ENCODE results near the gene THRA. TPM values are rescaled to one million over a fixed set of nuclear protein-coding genes. Genes with fewer than 3 reads are reported as not detected.

The THRA gene
- polyA plus RNA-seq, 1 donor (not counting 4 experiments of a cell fraction or from before 2014, with no cell fraction given) = 4.5 TPM

GRCh38 chr17:40059729-40060475 lies 2.9 kb upstream of the THRA start:
- dilution Hi-C loops (cut with MboI; ENCODE audit: extremely low pct_ligation_motif_present, low sequenced_read_pairs) = no loop called here
- Histone ChIP-seq H3K36me3 (ENCODE audit: control insufficient read depth in 2 of 2, extremely low read depth in 1 of 2, insufficient read depth in 2 of 2, low read length in 2 of 2) (no peaks in the 10 kb centered on the region), H3K4me2 (ENCODE audit: control insufficient read depth, extremely low read depth, insufficient read depth, low read depth, low read length) (no peak overlapping the region), H3K9ac (ENCODE audit: control insufficient read depth, extremely low read depth, insufficient read depth, low read length) (no peak overlapping the region), H3K9me1 (ENCODE audit: control insufficient read depth, extremely low read depth, insufficient read depth, low read length) (no peaks in the 10 kb centered on the region), H3K27ac (ENCODE audit: control insufficient read depth, insufficient read depth, low read length) (no peak overlapping the region), H3K4me3 (ENCODE audit: control insufficient read depth in 2 of 3, extremely low read depth in 1 of 3, insufficient read depth in 2 of 3, low read depth in 1 of 3, low read length in 3 of 3) (no peak overlapping the region), H2AFZ (ENCODE audit: control insufficient read depth, low read length) (no peak overlapping the region), H3K4me1 (ENCODE audit: control insufficient read depth, extremely low read depth, insufficient read depth, low read length) (peaks cover 24% of the 10 kb centered on the region), H3K79me2 (ENCODE audit: control insufficient read depth, insufficient read depth, low read length) (no peaks in the 10 kb centered on the region), H4K20me1 (ENCODE audit: control insufficient read depth, extremely low read depth, insufficient read depth, low read length) (no peaks in the 10 kb centered on the region), H3K9me3 (ENCODE audit: control insufficient read depth, low read depth, low read length) (no peaks in the 10 kb centered on the region), H3K27me3 (ENCODE audit: control insufficient read depth, extremely low read depth, insufficient read depth, low read length) (peaks cover 12% of the 10 kb centered on the region)
- DNase-seq (ENCODE audit: low read depth, low spot score) (no peak), FAIRE-seq (no peak)
- TF ChIP-seq, protein P1, sequence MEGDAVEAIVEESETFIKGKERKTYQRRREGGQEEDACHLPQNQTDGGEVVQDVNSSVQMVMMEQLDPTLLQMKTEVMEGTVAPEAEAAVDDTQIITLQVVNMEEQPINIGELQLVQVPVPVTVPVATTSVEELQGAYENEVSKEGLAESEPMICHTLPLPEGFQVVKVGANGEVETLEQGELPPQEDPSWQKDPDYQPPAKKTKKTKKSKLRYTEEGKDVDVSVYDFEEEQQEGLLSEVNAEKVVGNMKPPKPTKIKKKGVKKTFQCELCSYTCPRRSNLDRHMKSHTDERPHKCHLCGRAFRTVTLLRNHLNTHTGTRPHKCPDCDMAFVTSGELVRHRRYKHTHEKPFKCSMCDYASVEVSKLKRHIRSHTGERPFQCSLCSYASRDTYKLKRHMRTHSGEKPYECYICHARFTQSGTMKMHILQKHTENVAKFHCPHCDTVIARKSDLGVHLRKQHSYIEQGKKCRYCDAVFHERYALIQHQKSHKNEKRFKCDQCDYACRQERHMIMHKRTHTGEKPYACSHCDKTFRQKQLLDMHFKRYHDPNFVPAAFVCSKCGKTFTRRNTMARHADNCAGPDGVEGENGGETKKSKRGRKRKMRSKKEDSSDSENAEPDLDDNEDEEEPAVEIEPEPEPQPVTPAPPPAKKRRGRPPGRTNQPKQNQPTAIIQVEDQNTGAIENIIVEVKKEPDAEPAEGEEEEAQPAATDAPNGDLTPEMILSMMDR (optimal IDR thresholded peaks at IDR 0.05 in 1 of 3, IDR thresholded peaks at IDR 0.05 in 1 of 3, conservative IDR thresholded peaks at IDR 0.05 in 1 of 3; ENCODE audit: extremely low read depth in 1 of 3, insufficient read depth in 2 of 3, low read length in 3 of 3) = no peak
- TF ChIP-seq EZH2 (IDR thresholded peaks at IDR 0.05; ENCODE audit: low read length) = no peak

DNA sequence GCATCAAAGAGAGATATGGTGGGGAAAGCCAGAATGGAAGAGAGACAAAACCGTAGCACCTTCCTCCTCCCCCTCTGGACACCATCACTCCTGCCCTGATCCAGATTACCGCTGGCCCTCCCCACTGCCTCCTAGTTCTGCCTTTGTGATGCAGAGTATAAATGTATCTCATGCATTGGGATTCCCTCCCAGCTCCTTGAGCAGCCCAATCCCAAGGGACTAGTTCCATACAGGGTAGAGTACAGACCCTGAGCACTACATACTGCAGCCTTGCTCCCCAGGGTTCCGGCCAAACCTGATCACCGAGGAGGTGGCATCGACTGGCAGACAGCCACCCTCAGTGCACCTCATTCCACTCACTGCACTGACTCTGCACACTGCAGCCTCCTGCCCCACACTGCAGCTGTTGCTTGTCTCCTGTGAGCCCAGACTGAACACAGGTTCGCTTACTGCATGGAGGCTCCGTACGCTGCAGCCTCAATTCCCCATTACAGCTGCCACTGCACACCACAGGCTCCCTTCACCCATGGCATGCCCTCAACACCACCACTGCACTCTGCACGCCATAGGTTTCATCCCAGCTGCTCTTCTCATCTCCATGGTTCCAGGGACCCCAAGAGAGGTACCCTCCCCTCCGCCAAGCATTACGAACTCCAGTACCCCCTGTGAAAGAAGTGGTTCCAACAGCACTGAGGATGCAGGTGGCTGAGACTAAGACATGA lies 1.7 kb upstream of the THRA start:
- Histone ChIP-seq H3K27ac (ENCODE audit: control insufficient read depth, insufficient read depth, low read length) (no peak overlapping the region), H2AFZ (ENCODE audit: control insufficient read depth, low read length) (no peak overlapping the region), H4K20me1 (ENCODE audit: control insufficient read depth, extremely low read depth, insufficient read depth, low read length) (no peaks in the 10 kb centered on the region), H3K27me3 (ENCODE audit: control insufficient read depth, extremely low read depth, insufficient read depth, low read length) (peaks cover 12% of the 10 kb centered on the region), H3K9ac (ENCODE audit: control insufficient read depth, extremely low read depth, insufficient read depth, low read length) (no peak overlapping the region), H3K79me2 (ENCODE audit: control insufficient read depth, insufficient read depth, low read length) (no peaks in the 10 kb centered on the region), H3K9me1 (ENCODE audit: control insufficient read depth, extremely low read depth, insufficient read depth, low read length) (no peaks in the 10 kb centered on the region), H3K9me3 (ENCODE audit: control insufficient read depth, low read depth, low read length) (no peaks in the 10 kb centered on the region), H3K4me2 (ENCODE audit: control insufficient read depth, extremely low read depth, insufficient read depth, low read depth, low read length) (no peak overlapping the region), H3K36me3 (ENCODE audit: control insufficient read depth in 2 of 2, extremely low read depth in 1 of 2, insufficient read depth in 2 of 2, low read length in 2 of 2) (no peaks in the 10 kb centered on the region), H3K4me1 (ENCODE audit: control insufficient read depth, extremely low read depth, insufficient read depth, low read length) (peaks cover 28% of the 10 kb centered on the region), H3K4me3 (ENCODE audit: control insufficient read depth in 2 of 3, extremely low read depth in 1 of 3, insufficient read depth in 2 of 3, low read depth in 1 of 3, low read length in 3 of 3) (no peak overlapping the region)
- FAIRE-seq (no peak), DNase-seq (ENCODE audit: low read depth, low spot score) (no peak)
- dilution Hi-C loops (cut with MboI; ENCODE audit: extremely low pct_ligation_motif_present, low sequenced_read_pairs) = no loop called here
- TF ChIP-seq, protein P1 (optimal IDR thresholded peaks at IDR 0.05 in 1 of 3, IDR thresholded peaks at IDR 0.05 in 1 of 3, conservative IDR thresholded peaks at IDR 0.05 in 1 of 3; ENCODE audit: extremely low read depth in 1 of 3, insufficient read depth in 2 of 3, low read length in 3 of 3) = no peak
- TF ChIP-seq EZH2 (IDR thresholded peaks at IDR 0.05; ENCODE audit: low read length) = no peak
